ENCODE measurements around the gene ATP10A.

ATP10A gene

DNA sequence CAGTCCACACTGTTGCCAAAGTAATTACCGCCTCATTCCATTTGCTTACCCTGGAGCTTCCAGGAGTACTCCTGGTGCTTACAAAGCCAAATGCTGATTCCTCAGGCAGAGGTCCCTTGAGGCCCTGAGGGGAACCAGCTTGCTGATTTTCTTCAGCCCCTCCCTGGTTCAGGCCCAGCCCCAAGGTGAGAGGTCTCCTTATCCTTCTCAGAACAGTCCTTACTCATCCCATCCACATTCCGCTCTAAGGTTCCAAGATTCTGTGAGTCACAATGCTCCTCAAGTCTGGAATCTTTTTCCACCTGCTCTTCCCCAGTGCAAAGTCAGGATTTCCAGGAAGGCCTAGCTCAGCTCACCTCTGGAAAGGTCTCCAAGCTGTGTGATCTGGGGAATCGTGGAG is 1.8 kb upstream of the ATP10A start:
- Histone ChIP-seq H3K4me2 (peak overlapping the region in 4 of 11 experiments; percentile 93 to 99 (median 97); a peak in 5 of 22 replicates), H4K20me1 (peaks cover 0 to 17% (median 0%) of the 10 kb centered on the region in 11 experiments; a peak in 2 of 22 replicates), H3K36me3 (no peaks in the 10 kb centered on the region), H3K27ac (no peak overlapping the region), H3K4me3 (no peak overlapping the region), H3K9me3 (replicated peaks in 1 of 11) (no peaks in the 10 kb centered on the region), H3K9ac (no peak overlapping the region), H3K4me1 (peaks cover 27 to 48% (median 44%) of the 10 kb centered on the region in 10 experiments), H3K27me3 (peaks cover 0 to 54% (median 0%) of the 10 kb centered on the region in 11 experiments; a peak in 11 of 22 replicates)
- TF ChIP-seq Cebpa-rat (IDR thresholded peaks at IDR 0.05) = no peak

- Histone ChIP-seq H3K4me2 (peak overlapping the region; percentile 93 to 100 (median 99); a peak in 21 of 22 replicates), H3K9me3 (replicated peaks in 1 of 11) (no peaks in the 10 kb centered on the region), H4K20me1 (peaks cover 0 to 24% (median 5%) of the 10 kb centered on the region in 11 experiments; a peak in 4 of 22 replicates), H3K9ac (peak overlapping the region in 7 of 11 experiments; percentile 73 to 87 (median 82); a peak in 8 of 22 replicates), H3K36me3 (no peaks in the 10 kb centered on the region), H3K27ac (peak overlapping the region in 3 of 11 experiments; percentile 79 to 84 (median 80); a peak in 5 of 22 replicates), H3K27me3 (peaks cover 0 to 62% (median 0%) of the 10 kb centered on the region in 11 experiments; a peak in 11 of 22 replicates), H3K4me1 (peaks cover 33 to 49% (median 45%) of the 10 kb centered on the region in 10 experiments), H3K4me3 (peak overlapping the region in 9 of 10 experiments; percentile 75 to 90 (median 86); a peak in 16 of 20 replicates)
- no peak for TF ChIP-seq Cebpa-rat (IDR thresholded peaks at IDR 0.05)
Measured at GRCh38 chr15:25863968-25864580, 947 bp upstream of the ATP10A start.

GRCh38 chr15:25862472-25863110 is 536 bp downstream of the ATP10A start:
- Histone ChIP-seq H3K36me3 (peaks cover 0 to 8% (median 0%) of the 10 kb centered on the region in 11 experiments; a peak in 4 of 22 replicates), H3K9me3 (replicated peaks in 1 of 11) (no peaks in the 10 kb centered on the region), H3K4me2 (peak overlapping the region; percentile 93 to 100 (median 99)), H3K4me1 (peaks cover 35 to 64% (median 54%) of the 10 kb centered on the region in 10 experiments), H3K9ac (peak overlapping the region; percentile 65 to 87 (median 81); a peak in 21 of 22 replicates), H3K27ac (peak overlapping the region in 9 of 11 experiments; percentile 69 to 85 (median 79); a peak in 18 of 22 replicates), H3K4me3 (peak overlapping the region; percentile 73 to 90 (median 86)), H3K27me3 (peaks cover 0 to 67% (median 0%) of the 10 kb centered on the region in 11 experiments; a peak in 11 of 22 replicates), H4K20me1 (peaks cover 0 to 34% (median 5%) of the 10 kb centered on the region in 11 experiments; a peak in 4 of 22 replicates)
- no peak for TF ChIP-seq Cebpa-rat (IDR thresholded peaks at IDR 0.05)

GRCh38 chr15:25862071-25862471 is 1.1 kb downstream of the ATP10A start:
- Histone ChIP-seq H3K27ac (peak overlapping the region in 9 of 11 experiments; percentile 69 to 85 (median 79); a peak in 16 of 22 replicates), H3K27me3 (peaks cover 0 to 67% (median 0%) of the 10 kb centered on the region in 11 experiments; a peak in 11 of 22 replicates), H3K4me2 (peak overlapping the region; percentile 93 to 100 (median 99)), H3K4me1 (peaks cover 35 to 64% (median 54%) of the 10 kb centered on the region in 10 experiments), H3K9me3 (replicated peaks in 1 of 11) (no peaks in the 10 kb centered on the region), H4K20me1 (peaks cover 0 to 34% (median 5%) of the 10 kb centered on the region in 11 experiments; a peak in 4 of 22 replicates), H3K9ac (peak overlapping the region; percentile 65 to 87 (median 81); a peak in 20 of 22 replicates), H3K4me3 (peak overlapping the region; percentile 73 to 90 (median 86)), H3K36me3 (peaks cover 0 to 13% (median 0%) of the 10 kb centered on the region in 11 experiments; a peak in 4 of 22 replicates)
- TF ChIP-seq Cebpa-rat (IDR thresholded peaks at IDR 0.05) = no peak

DNA sequence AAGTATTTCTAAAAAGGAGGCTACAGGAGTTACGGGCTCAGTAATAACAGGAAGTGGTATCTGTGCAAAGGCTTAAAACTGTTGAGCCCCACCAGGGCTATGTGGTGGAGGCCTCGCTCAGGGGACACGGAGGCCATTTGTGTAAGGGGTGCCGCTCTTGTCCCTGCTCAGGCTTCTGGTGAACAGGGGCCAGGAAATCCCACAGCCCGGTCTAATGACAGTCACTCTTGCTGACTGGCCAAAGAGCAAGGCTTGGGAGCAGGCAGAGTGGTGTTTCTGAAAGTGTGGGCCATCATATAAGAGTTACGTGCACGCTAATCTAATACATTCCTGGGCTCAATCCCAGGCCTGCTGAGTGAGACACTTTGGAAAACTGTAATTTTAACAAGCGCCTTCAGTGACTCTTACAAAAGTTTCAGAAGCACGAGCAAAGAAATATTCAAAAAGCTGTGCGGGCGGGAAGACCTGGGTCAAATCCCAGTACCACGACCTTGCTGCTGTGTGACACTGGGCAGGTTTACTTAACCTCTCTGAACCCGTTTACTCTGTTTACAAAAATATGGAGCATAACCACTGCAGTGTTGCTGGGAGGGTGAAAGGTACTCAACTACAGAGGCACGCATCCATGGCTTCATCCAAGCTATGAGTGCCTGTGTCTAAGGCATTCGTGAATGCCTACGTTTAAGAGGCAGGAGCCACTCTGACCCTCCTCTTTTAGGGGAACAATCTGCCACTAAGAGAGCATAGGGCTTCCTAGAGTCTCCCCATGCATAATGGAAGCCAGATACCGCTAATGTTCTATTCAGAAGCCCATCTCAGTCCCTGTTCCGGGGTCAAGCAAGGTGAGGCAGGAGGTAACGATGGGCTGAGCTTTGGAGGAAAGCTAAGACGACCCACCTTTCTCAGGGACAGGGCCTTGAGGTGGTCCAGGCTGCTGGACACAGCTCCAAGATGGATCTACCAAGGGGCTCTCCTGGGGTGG is 2.0 kb downstream of the ATP10A start:
- peak overlapping the region in 9 of 11 experiments; percentile 12 to 87 (median 82); a peak in 15 of 22 replicates for H3K9ac ChIP-seq
- peaks cover 0 to 67% (median 0%) of the 10 kb centered on the region in 11 experiments; a peak in 11 of 22 replicates for H3K27me3 ChIP-seq
- peaks cover 0 to 14% (median 0%) of the 10 kb centered on the region in 11 experiments; a peak in 4 of 22 replicates for H3K36me3 ChIP-seq
- TF ChIP-seq Cebpa-rat (IDR thresholded peaks at IDR 0.05) = no peak
- peak overlapping the region; percentile 73 to 90 (median 86); a peak in 18 of 20 replicates for H3K4me3 ChIP-seq
- peaks cover 35 to 69% (median 56%) of the 10 kb centered on the region in 10 experiments for H3K4me1 ChIP-seq
- peak overlapping the region; percentile 93 to 100 (median 99) for H3K4me2 ChIP-seq
- peak overlapping the region in 8 of 11 experiments; percentile 6 to 85 (median 70); a peak in 14 of 22 replicates for H3K27ac ChIP-seq
- peaks cover 0 to 34% (median 5%) of the 10 kb centered on the region in 11 experiments; a peak in 4 of 22 replicates for H4K20me1 ChIP-seq
- no peaks in the 10 kb centered on the region for H3K9me3 ChIP-seq (replicated peaks in 1 of 11)

- peak overlapping the region; percentile 93 to 100 (median 99) for H3K4me2 ChIP-seq
- peak overlapping the region in 5 of 10 experiments; percentile 3 to 90 (median 85); a peak in 5 of 20 replicates for H3K4me3 ChIP-seq
- no peaks in the 10 kb centered on the region for H3K9me3 ChIP-seq (replicated peaks in 1 of 11)
- H3K27me3 ChIP-seq = peaks cover 0 to 63% (median 0%) of the 10 kb centered on the region in 11 experiments; a peak in 11 of 22 replicates
- peaks cover 0 to 14% (median 0%) of the 10 kb centered on the region in 11 experiments; a peak in 5 of 22 replicates for H3K36me3 ChIP-seq
- peaks cover 0 to 34% (median 5%) of the 10 kb centered on the region in 11 experiments; a peak in 4 of 22 replicates for H4K20me1 ChIP-seq
- H3K4me1 ChIP-seq = peaks cover 35 to 72% (median 57%) of the 10 kb centered on the region in 10 experiments
- H3K9ac ChIP-seq = peak overlapping the region in 7 of 11 experiments; percentile 1 to 85 (median 52); a peak in 10 of 22 replicates
- no peak for TF ChIP-seq Cebpa-rat (IDR thresholded peaks at IDR 0.05)
- H3K27ac ChIP-seq = peak overlapping the region in 5 of 11 experiments; percentile 34 to 85 (median 53); a peak in 8 of 22 replicates
Measured at GRCh38 chr15:25859838-25860645, 3.1 kb downstream of the ATP10A start.
